Ishikawa (cell line): ENCODE data around the gene AP1AR.

ENCODE experiments used
- CEBPB ChIP-seq: IDR thresholded peaks from 2 replicates; pipeline ENCODE4 v1.6.1; 2012
- CREB1 ChIP-seq: IDR thresholded peaks from 2 replicates; pipeline ENCODE4 v1.6.1; 2012; ENCODE audit warnings: low read depth
- EP300 ChIP-seq: IDR thresholded peaks from 2 replicates; pipeline ENCODE4 v1.6.1; 2012; ENCODE audit warnings: borderline replicate concordance
- FOXM1 ChIP-seq: IDR thresholded peaks from 2 replicates; pipeline ENCODE4 v1.6.1; 2012; ENCODE audit warnings: low read depth, borderline replicate concordance
- NFIC ChIP-seq: IDR thresholded peaks from 2 replicates; pipeline ENCODE4 v1.6.1; 2012
- RAD21 ChIP-seq: IDR thresholded peaks from 2 replicates; pipeline ENCODE4 v1.6.1; 2012; ENCODE audit warnings: low read depth
- TAF1 ChIP-seq: IDR thresholded peaks from 2 replicates; pipeline ENCODE4 v1.6.1; 2012; ENCODE audit warnings: low read depth, mild to moderate bottlenecking
- YY1 ChIP-seq: IDR thresholded peaks from 2 replicates; pipeline ENCODE4 v1.6.1; 2012; ENCODE audit warnings: low read depth
- ZBTB7A ChIP-seq: IDR thresholded peaks from 2 replicates; pipeline ENCODE4 v1.6.1; 2012; ENCODE audit warnings: low read depth
- TF ChIP-seq, protein P1 (sequence below): IDR thresholded peaks from 2 replicates; pipeline ENCODE4 v1.6.1; 2012
- TF ChIP-seq, protein P2 (sequence below): IDR thresholded peaks from 2 replicates; pipeline ENCODE4 v1.6.1; 2012; ENCODE audit warnings: low read depth, mild to moderate bottlenecking

GRCh38 chr4:112296949-112297880 lies 65.6 kb downstream of the AP1AR start, which contains the start of gene ALPK1:
- TF ChIP-seq FOXM1 (peak; percentile 72), EP300 (no peak), RAD21 (no peak), CREB1 (0 out of 2 replicates have a peak, but pooled peaks have one; percentile 13), TAF1 (no peak), NFIC (no peak), YY1 (no peak), ZBTB7A (no peak), CEBPB (peak; percentile 94)
- TF ChIP-seq, protein P1, sequence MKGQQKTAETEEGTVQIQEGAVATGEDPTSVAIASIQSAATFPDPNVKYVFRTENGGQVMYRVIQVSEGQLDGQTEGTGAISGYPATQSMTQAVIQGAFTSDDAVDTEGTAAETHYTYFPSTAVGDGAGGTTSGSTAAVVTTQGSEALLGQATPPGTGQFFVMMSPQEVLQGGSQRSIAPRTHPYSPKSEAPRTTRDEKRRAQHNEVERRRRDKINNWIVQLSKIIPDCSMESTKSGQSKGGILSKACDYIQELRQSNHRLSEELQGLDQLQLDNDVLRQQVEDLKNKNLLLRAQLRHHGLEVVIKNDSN = no peak
- TF ChIP-seq, protein P2, sequence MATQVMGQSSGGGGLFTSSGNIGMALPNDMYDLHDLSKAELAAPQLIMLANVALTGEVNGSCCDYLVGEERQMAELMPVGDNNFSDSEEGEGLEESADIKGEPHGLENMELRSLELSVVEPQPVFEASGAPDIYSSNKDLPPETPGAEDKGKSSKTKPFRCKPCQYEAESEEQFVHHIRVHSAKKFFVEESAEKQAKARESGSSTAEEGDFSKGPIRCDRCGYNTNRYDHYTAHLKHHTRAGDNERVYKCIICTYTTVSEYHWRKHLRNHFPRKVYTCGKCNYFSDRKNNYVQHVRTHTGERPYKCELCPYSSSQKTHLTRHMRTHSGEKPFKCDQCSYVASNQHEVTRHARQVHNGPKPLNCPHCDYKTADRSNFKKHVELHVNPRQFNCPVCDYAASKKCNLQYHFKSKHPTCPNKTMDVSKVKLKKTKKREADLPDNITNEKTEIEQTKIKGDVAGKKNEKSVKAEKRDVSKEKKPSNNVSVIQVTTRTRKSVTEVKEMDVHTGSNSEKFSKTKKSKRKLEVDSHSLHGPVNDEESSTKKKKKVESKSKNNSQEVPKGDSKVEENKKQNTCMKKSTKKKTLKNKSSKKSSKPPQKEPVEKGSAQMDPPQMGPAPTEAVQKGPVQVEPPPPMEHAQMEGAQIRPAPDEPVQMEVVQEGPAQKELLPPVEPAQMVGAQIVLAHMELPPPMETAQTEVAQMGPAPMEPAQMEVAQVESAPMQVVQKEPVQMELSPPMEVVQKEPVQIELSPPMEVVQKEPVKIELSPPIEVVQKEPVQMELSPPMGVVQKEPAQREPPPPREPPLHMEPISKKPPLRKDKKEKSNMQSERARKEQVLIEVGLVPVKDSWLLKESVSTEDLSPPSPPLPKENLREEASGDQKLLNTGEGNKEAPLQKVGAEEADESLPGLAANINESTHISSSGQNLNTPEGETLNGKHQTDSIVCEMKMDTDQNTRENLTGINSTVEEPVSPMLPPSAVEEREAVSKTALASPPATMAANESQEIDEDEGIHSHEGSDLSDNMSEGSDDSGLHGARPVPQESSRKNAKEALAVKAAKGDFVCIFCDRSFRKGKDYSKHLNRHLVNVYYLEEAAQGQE = no peak
